ENCODE measurements around the gene SAPCD2. TPM values are rescaled to one million over a fixed set of nuclear protein-coding genes. Genes with fewer than 3 reads are reported as not detected.

SAPCD2 gene
- total and polyA plus RNA-seq, 9 of the 15 experiments (the other 6 are each of a cell fraction or from before 2014, with no cell fraction given): 3.4 to 91.8 (median 18.8) TPM

DNA sequence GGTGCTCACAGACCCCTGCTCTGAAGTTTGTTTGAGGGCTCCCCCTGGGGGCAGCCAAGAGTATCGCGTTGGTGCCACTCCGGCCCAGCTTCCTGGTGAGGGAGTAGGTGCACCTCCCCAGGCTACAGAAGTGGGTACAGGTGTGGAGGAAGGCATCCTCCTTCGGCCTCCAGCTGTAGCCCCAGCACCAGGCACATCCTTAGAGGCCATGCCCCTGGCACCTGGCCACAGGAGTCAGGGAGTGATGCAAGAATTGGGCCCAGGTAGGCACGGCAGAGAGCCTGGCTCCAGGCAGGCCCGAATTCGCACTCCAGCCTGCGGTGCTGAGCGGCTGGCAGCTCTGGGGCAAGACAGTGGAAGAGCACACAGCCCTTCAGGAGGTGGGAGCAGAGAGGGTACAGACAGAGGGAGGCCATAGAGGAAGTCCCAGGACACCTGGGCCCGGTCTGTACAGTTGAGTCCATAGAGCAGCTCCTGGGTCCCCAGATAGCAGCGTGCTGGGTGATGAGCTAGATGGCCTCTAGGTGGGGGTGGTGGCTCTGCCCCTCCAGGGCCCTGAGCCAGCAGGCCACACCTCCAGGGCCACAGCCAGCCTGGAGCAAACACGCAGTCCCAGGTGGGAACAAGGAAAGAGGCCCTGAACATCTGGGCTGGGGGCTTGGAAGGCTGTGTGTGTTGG lies 2.4 kb downstream of the SAPCD2 start (continued):
- TF ChIP-seq ZNF695 (CRISPR knock-in tag; IDR thresholded peaks at IDR 0.05): no peak
- TF ChIP-seq ZEB2 (IDR thresholded peaks at IDR 0.05): 0 out of 2 replicates have a peak, but pooled peaks have one; percentile 59
- peak; percentile 45; the same call in 1 of the 2 replicates for TF ChIP-seq LCOR (CRISPR knock-in tag; IDR thresholded peaks at IDR 0.05)
- TF ChIP-seq GABPB1 (CRISPR knock-in tag; IDR thresholded peaks at IDR 0.05): peak; percentile 69
- peak; percentile 64 for TF ChIP-seq CEBPB (tag; IDR thresholded peaks at IDR 0.05)
- TF ChIP-seq ZKSCAN1 (IDR thresholded peaks at IDR 0.05; ENCODE audit: low read depth, low read length): 0 out of 2 replicates have a peak, but pooled peaks have one; percentile 20
- TF ChIP-seq SMC3 (conservative IDR thresholded peaks at IDR 0.05; ENCODE audit: insufficient read depth, low read depth, low read length): peak; percentile 43; the same call in 1 of the 2 replicates
- TF ChIP-seq, protein P1, sequence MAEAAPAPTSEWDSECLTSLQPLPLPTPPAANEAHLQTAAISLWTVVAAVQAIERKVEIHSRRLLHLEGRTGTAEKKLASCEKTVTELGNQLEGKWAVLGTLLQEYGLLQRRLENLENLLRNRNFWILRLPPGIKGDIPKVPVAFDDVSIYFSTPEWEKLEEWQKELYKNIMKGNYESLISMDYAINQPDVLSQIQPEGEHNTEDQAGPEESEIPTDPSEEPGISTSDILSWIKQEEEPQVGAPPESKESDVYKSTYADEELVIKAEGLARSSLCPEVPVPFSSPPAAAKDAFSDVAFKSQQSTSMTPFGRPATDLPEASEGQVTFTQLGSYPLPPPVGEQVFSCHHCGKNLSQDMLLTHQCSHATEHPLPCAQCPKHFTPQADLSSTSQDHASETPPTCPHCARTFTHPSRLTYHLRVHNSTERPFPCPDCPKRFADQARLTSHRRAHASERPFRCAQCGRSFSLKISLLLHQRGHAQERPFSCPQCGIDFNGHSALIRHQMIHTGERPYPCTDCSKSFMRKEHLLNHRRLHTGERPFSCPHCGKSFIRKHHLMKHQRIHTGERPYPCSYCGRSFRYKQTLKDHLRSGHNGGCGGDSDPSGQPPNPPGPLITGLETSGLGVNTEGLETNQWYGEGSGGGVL (CRISPR knock-in tag; IDR thresholded peaks at IDR 0.05): no peak
- TF ChIP-seq SMAD1 (IDR thresholded peaks at IDR 0.05; ENCODE audit: low read depth, low read length, partially characterized antibody): no peak
- TF ChIP-seq DNMT1 (IDR thresholded peaks at IDR 0.05): 0 out of 2 replicates have a peak, but pooled peaks have one; percentile 52
- TF ChIP-seq ZNF785 (CRISPR knock-in tag; IDR thresholded peaks at IDR 0.05): no peak
- TF ChIP-seq NR2F6 (CRISPR knock-in tag; IDR thresholded peaks at IDR 0.05): no peak
- TF ChIP-seq, protein P2, sequence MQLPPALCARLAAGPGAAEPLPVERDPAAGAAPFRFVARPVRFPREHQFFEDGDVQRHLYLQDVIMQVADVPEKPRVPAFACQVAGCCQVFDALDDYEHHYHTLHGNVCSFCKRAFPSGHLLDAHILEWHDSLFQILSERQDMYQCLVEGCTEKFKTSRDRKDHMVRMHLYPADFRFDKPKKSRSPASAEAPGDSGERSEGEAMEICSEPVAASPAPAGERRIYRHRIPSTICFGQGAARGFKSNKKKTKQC (CRISPR knock-in tag; IDR thresholded peaks at IDR 0.05): peak; percentile 53; the same call in 1 of the 2 replicates
- TF ChIP-seq, protein P3, sequence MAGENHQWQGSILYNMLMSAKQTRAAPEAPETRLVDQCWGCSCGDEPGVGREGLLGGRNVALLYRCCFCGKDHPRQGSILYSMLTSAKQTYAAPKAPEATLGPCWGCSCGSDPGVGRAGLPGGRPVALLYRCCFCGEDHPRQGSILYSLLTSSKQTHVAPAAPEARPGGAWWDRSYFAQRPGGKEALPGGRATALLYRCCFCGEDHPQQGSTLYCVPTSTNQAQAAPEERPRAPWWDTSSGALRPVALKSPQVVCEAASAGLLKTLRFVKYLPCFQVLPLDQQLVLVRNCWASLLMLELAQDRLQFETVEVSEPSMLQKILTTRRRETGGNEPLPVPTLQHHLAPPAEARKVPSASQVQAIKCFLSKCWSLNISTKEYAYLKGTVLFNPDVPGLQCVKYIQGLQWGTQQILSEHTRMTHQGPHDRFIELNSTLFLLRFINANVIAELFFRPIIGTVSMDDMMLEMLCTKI (IDR thresholded peaks at IDR 0.05; ENCODE audit: partially characterized antibody): no peak
- TF ChIP-seq NR3C1 (CRISPR knock-in tag; IDR thresholded peaks at IDR 0.05): no peak
- peak; percentile 52 for TF ChIP-seq NFIC (IDR thresholded peaks at IDR 0.05)
- TF ChIP-seq STAG1 (CRISPR knock-in tag; IDR thresholded peaks at IDR 0.05; ENCODE audit: borderline replicate concordance): no peak
- no peak for TF ChIP-seq ZNF780A (CRISPR knock-in tag; IDR thresholded peaks at IDR 0.05)
- TF ChIP-seq KDM2B (CRISPR knock-in tag; IDR thresholded peaks at IDR 0.05): no peak
- TF ChIP-seq ZNF282 (CRISPR knock-in tag; IDR thresholded peaks at IDR 0.05): no peak
- TF ChIP-seq, protein P4, sequence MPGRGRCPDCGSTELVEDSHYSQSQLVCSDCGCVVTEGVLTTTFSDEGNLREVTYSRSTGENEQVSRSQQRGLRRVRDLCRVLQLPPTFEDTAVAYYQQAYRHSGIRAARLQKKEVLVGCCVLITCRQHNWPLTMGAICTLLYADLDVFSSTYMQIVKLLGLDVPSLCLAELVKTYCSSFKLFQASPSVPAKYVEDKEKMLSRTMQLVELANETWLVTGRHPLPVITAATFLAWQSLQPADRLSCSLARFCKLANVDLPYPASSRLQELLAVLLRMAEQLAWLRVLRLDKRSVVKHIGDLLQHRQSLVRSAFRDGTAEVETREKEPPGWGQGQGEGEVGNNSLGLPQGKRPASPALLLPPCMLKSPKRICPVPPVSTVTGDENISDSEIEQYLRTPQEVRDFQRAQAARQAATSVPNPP (IDR thresholded peaks at IDR 0.05; ENCODE audit: borderline replicate concordance, insufficient read depth, insufficient read length): no peak
- TF ChIP-seq ZNF124 (CRISPR knock-in tag; IDR thresholded peaks at IDR 0.05): no peak
- peak; percentile 79 for TF ChIP-seq CEBPG (CRISPR knock-in tag; IDR thresholded peaks at IDR 0.05)
- TF ChIP-seq CEBPG (tag; conservative IDR thresholded peaks at IDR 0.05 in 1 of 2, IDR thresholded peaks at IDR 0.05 in 1 of 2): no peak
- TF ChIP-seq HDAC2 (IDR thresholded peaks at IDR 0.05): peak; percentile 52; the same call in 1 of the 2 replicates

Measured in K562 (cell line).